ENCODE measurements around the gene DDR2. TPM values are rescaled to one million over a fixed set of nuclear protein-coding genes. Genes with fewer than 3 reads are reported as not detected.

Gene DDR2
- total RNA-seq, 1 donor from 2014 or later, result 0.37 TPM

DNA sequence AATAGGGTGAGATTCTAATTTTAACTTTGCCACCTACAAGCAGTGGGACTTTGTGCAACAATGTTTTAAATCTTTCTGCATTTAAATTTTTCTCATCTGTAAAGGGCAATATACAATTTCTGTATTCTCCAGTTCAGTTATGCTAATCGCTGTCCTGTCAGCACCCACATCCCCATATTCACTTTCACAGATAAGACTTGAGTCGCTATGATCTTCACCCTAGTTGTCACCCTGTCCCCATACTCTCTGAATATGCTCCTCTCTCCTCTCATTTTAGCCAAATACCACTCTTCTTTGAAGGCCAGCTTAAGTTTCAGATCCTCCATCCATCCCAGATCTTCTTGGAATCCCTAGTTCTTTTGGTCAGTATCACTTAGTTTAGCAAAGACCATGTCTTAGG, 8.8 kb downstream of the DDR2 start:
- no peaks in the 10 kb centered on the region for H3K9me3 Mint-ChIP-seq
- H3K36me3 Mint-ChIP-seq (ENCODE audit: low read depth), result no peaks in the 10 kb centered on the region
- intact Hi-C loops (cut with micrococcal nuclease), result no loop called here
- peaks cover 6% of the 10 kb centered on the region for H3K27me3 Mint-ChIP-seq
- no peak for DNase-seq
- H3K4me1 Mint-ChIP-seq, result no peaks in the 10 kb centered on the region
- H3K4me3 Mint-ChIP-seq, result no peak overlapping the region
- H3K27ac Mint-ChIP-seq, result no peak overlapping the region

DNA sequence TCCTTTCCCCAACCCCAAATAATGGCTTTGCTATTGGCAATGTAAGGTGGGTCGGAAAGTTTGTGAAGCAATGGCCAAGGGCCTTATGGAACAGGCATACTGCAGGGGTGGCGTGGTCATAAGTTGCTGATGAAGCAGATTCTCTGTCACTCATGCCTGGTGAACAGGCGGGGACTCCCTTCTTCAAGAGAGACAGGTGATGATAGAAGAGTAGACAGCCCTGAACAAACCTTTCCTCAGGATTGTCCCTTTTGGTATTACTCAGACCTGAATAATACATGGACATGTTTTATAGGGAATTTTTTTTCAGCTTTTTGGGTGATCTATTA, 12.7 kb downstream of the DDR2 start:
- H3K36me3 Mint-ChIP-seq (ENCODE audit: low read depth), result no peaks in the 10 kb centered on the region
- no peak for DNase-seq
- peaks cover 6% of the 10 kb centered on the region for H3K27me3 Mint-ChIP-seq
- no peaks in the 10 kb centered on the region for H3K9me3 Mint-ChIP-seq
- H3K4me1 Mint-ChIP-seq, result no peaks in the 10 kb centered on the region
- H3K4me3 Mint-ChIP-seq, result no peak overlapping the region
- H3K27ac Mint-ChIP-seq, result no peak overlapping the region
- intact Hi-C loops (cut with micrococcal nuclease), result no loop called here

DNA sequence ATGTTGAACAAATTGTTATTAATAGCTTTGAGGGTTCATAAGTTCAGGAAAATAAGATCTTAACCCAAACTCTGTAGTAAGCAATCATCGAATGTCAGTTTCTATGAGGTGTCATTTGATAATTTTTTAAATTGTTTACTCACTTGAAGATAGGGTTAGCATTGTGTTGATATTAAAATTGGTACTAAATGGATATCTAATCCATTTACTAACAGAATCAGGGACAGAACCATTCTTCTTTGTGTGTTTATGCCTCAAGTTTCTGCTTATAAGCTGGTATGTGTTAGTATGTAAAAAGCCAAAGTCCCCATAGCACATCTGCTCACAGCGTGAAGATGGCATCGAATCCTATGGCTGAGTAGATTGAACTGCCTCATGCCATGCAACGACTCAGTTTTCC, 13.4 kb downstream of the DDR2 start:
- Mint-ChIP-seq H3K4me3 (no peak overlapping the region), H3K36me3 (ENCODE audit: low read depth) (no peaks in the 10 kb centered on the region), H3K4me1 (no peaks in the 10 kb centered on the region), H3K27ac (no peak overlapping the region), H3K27me3 (peaks cover 6% of the 10 kb centered on the region), H3K9me3 (no peaks in the 10 kb centered on the region)
- DNase-seq, result no peak
- intact Hi-C loops (cut with micrococcal nuclease), result no loop called here

DNA sequence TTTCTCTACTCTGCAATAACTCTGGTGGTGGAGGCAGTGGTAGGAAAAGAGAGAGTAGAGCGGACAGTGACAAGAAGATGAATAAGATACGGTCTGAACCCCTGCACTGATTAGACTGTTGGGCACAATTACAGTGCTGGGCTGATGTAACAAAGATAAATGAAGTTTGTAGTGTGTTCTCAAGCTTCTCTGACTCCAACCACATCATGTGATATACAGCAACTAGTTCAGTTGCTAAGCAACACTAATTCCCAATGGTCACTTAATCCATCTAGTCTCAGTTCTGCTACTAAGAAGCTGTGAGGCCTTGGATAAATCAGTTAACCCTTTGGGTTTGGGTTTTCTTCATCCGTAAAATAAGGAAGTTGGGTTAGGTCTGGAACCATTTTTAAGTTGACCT, 17.3 kb downstream of the DDR2 start:
- Mint-ChIP-seq H3K4me1 (no peaks in the 10 kb centered on the region), H3K9me3 (no peaks in the 10 kb centered on the region), H3K27me3 (peaks cover 6% of the 10 kb centered on the region), H3K27ac (no peak overlapping the region), H3K4me3 (no peak overlapping the region), H3K36me3 (ENCODE audit: low read depth) (no peaks in the 10 kb centered on the region)
- intact Hi-C loops (cut with micrococcal nuclease), result no loop called here
- no peak for DNase-seq

DNA sequence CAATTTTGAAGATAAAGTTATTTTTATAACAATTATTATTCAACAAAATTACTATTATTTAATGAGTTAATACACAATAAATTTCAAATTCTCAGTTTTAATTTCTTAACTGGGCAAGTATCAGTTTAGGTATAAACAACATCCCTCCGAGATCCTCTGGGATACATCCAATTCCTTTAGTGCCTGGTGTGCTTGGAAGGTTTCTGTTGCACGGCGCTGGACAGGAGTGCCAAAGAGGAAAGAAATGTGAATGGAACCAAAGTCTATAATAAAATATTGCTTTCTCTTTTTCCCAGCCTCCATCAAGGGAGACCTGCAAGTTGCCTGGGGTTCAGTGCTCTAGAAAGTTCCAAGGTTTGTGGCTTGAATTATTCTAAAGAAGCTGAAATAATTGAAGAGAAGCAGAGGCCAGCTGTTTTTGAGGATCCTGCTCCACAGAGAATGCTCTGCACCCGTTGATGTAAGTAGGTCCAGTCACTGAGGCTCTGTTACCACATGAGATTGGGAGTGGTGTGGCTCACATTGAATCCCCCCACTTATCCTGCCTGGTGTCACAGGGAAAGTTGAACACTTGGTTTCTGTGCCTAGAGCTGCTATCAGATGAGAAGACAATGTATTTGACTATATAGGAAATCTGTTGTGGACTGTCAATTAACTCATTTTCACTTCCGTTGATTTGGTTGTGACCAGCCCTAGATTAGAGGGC, 22.8 kb downstream of the DDR2 start:
- Mint-ChIP-seq H3K27ac (no peak overlapping the region), H3K9me3 (no peaks in the 10 kb centered on the region), H3K27me3 (peaks cover 10% of the 10 kb centered on the region), H3K36me3 (ENCODE audit: low read depth) (no peaks in the 10 kb centered on the region), H3K4me1 (no peaks in the 10 kb centered on the region), H3K4me3 (no peak overlapping the region)
- DNase-seq, result no peak
- intact Hi-C loops (cut with micrococcal nuclease), result no loop called here

DNA sequence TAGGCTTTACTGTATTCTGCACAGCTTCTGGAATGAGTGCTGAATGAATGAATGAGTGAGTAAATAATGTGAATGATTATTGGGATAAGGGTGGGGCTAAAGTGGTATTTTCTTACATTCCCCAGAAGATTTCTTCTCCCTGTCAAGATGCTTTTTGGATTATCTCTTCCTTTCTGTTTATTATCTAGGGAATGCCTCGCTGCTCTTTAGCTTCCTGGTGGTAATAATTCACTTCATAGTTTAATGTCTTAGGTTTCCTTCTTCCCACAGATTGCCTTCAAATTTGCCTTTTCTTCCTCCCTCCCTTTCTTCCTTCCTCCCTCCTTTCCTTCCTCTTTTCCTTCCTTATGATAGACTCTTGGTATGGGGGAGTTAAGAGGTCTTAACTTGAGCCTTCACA, 24.0 kb downstream of the DDR2 start:
- intact Hi-C loops (cut with micrococcal nuclease), result no loop called here
- Mint-ChIP-seq H3K4me1 (no peaks in the 10 kb centered on the region), H3K4me3 (no peak overlapping the region), H3K27me3 (peaks cover 8% of the 10 kb centered on the region), H3K36me3 (ENCODE audit: low read depth) (no peaks in the 10 kb centered on the region), H3K9me3 (no peaks in the 10 kb centered on the region), H3K27ac (no peak overlapping the region)
- no peak for DNase-seq

DNA sequence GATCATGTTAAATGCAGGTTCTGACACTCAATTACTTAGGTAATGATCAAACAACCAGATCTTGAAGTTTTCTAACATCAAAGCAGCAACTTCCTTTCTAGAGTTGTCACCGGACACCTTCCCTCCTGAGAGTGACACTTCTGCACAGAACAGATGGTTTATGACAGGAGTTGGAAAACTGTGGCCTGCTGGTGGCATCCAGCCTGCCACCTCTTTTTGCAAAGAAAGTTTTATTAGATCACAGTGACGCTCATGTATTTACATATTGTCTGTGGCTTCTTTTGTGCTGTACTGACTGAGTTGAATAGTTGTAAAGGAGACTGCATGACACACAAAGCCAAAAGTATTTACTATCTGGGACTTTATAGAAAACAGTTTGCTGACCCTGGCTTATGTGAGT, 28.3 kb downstream of the DDR2 start:
- H3K27ac Mint-ChIP-seq, result no peak overlapping the region
- H3K27me3 Mint-ChIP-seq, result peaks cover 12% of the 10 kb centered on the region
- no peaks in the 10 kb centered on the region for H3K36me3 Mint-ChIP-seq (ENCODE audit: low read depth)
- intact Hi-C loops (cut with micrococcal nuclease), result no loop called here
- DNase-seq, result no peak
- H3K9me3 Mint-ChIP-seq, result no peaks in the 10 kb centered on the region
- no peak overlapping the region for H3K4me3 Mint-ChIP-seq
- H3K4me1 Mint-ChIP-seq, result no peaks in the 10 kb centered on the region

DNA sequence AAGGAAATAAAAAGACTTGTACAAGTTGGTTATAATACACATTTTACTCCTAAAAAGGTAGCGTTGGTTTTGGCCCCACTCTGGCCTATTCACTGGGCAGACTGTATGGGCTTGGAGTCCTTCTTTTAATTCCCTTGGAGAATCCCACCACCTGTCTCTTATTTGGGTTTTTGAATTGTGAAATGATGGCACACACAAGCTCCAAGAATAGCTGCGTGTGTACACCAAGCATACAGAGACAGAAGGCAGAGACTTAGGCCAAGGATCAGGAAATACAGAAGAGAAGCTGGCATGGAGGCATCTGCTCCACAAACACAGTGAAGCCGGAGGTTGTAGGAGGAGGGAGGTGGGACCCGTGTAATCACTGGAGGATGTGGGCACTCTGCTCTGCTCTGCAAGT, 29.1 kb downstream of the DDR2 start:
- Mint-ChIP-seq H3K27me3 (peaks cover 18% of the 10 kb centered on the region), H3K36me3 (ENCODE audit: low read depth) (no peaks in the 10 kb centered on the region), H3K27ac (no peak overlapping the region), H3K4me3 (no peak overlapping the region), H3K4me1 (no peaks in the 10 kb centered on the region), H3K9me3 (no peaks in the 10 kb centered on the region)
- intact Hi-C loops (cut with micrococcal nuclease), result no loop called here
- DNase-seq, result no peak

DNA sequence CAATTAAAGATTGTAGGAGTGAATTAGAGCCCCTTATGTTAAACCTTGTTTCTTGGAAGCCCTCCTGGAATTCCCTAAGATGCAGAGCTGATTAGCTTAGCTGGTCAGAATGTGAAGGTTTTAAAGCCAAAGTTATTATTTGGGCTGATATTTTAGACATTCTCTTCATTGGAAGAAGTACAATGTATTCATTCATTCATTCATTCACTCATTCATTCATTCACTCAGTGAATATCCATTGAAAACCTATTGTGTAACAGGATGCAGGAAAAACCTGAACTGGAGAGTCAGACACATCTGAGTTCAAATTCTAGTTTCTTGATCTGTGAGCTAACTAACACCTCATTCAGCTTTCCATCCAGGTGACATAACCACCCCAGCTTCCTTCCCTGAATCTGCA, 29.7 kb downstream of the DDR2 start:
- Mint-ChIP-seq H3K4me3 (no peak overlapping the region), H3K36me3 (ENCODE audit: low read depth) (no peaks in the 10 kb centered on the region), H3K9me3 (no peaks in the 10 kb centered on the region), H3K4me1 (no peaks in the 10 kb centered on the region), H3K27ac (no peak overlapping the region), H3K27me3 (peaks cover 19% of the 10 kb centered on the region)
- DNase-seq, result no peak
- intact Hi-C loops (cut with micrococcal nuclease), result no loop called here

DNA sequence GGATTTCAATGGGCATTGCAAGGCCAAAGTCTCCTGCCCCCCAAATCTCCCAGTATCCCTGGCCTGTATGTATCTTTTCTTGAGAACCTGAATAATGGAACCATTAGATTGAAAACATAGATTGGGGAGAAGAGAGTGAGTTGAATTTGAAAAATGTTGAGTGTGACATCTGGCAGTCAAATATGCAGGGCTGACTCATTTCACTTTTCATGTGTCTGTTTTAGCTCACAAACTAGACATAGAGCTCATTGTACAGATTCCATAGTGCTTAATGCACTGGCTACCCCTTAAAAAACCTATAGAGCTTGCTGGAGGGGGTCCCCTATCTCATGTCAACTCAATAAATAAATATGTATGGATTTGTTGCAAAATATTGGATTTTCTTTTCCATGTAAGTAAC, 30.8 kb downstream of the DDR2 start:
- Mint-ChIP-seq H3K36me3 (ENCODE audit: low read depth) (no peaks in the 10 kb centered on the region), H3K27ac (no peak overlapping the region), H3K9me3 (no peaks in the 10 kb centered on the region), H3K4me3 (no peak overlapping the region), H3K27me3 (peaks cover 18% of the 10 kb centered on the region), H3K4me1 (no peaks in the 10 kb centered on the region)
- no peak for DNase-seq
- intact Hi-C loops (cut with micrococcal nuclease), result no loop called here

DNA sequence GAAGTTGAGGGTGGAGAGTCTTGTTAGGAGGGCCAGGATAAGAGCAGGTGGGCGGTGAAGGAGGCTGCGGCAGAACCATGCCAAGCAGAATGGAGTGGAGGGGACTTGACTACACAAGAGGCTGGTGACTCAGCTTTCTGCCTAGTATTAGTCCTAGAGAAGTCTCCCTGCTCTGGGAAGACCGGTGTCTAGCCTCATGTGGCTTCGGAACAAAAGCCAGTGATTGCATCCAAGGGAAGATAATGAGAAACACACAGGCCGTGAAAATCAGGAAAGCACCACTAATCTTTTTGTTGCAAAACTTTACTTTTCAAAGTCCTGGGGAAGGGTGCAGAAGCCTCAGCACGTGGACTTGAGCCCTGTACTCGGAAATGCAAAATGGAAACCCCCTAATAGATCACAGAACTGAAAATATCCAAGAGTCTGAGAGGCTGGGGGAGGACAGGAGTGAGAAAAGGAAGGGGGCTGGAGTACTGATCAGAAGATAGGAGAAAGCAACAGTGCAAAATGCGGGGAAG, 31.4 kb downstream of the DDR2 start:
- H3K27me3 Mint-ChIP-seq, result peaks cover 23% of the 10 kb centered on the region
- H3K4me1 Mint-ChIP-seq, result no peaks in the 10 kb centered on the region
- no peaks in the 10 kb centered on the region for H3K9me3 Mint-ChIP-seq
- no peak overlapping the region for H3K27ac Mint-ChIP-seq
- DNase-seq, result no peak
- H3K4me3 Mint-ChIP-seq, result no peak overlapping the region
- no peaks in the 10 kb centered on the region for H3K36me3 Mint-ChIP-seq (ENCODE audit: low read depth)
- intact Hi-C loops (cut with micrococcal nuclease), result no loop called here

DNA sequence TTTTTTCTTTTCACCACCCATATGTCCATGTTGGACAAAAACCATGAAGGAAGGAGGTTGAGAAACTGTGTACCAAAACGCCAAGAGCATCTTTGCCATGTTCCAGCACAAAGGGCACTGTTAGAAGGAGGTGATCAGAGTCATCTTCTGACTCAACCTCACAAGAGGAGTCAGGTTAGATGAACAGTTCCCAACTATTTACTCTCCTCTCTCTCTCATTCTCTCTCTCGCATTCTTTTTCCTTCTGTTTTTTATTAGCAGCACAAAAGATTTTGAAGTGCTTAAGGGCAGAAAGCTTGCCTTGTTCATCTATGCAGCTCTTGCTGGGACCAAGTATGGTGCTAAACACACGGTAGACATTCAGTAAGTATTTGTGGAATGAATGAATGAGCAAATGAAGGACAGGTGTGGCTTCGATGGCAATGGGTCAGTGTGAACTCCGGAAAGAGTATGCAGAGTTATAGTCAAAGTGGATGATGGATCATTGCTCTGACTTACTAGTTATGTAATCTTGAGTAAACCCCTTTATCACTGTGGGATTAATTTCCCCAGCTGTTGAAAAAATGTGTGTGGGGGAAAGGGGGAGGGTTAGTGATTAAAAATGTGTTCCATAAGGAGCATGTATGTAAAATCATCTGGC, 33.9 kb downstream of the DDR2 start:
- intact Hi-C loops (cut with micrococcal nuclease), result no loop called here
- Mint-ChIP-seq H3K4me3 (no peak overlapping the region), H3K27ac (no peak overlapping the region), H3K36me3 (ENCODE audit: low read depth) (no peaks in the 10 kb centered on the region), H3K4me1 (no peaks in the 10 kb centered on the region), H3K9me3 (no peaks in the 10 kb centered on the region), H3K27me3 (peaks cover 19% of the 10 kb centered on the region)
- no peak for DNase-seq

DNA sequence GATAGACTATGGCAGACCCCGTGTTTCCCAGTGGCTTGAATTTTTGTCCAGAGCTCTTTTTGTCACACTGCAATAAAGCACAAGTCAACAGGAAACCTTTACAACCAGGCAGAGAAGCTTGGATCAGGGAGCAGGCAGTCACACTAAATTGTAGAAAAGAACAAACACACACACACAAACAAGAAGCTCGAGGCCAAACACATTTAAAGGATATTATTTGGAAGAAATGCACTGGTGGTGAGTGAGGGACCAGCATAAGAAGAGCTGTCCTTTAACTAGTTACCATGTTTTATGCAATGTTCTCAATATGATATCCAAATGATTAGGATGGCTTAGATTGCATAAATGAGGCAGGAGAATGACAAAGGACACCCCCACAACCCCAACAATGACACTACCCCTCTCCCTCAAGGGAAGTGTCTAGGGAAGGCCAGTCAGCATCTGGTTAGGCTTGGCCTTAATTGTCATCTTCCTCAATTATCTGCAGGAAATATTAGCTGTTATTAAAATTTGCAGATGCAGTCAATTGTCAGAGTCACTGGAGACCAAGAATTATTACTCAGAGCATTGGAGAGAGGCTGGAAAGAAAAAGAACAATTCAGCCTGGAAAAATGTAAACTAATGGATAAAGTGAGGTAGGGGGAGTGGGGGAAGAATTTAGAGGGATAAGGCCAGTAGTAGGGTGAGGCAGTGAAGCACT, 35.3 kb downstream of the DDR2 start:
- H3K27me3 Mint-ChIP-seq, result peaks cover 21% of the 10 kb centered on the region
- DNase-seq, result no peak
- no peaks in the 10 kb centered on the region for H3K9me3 Mint-ChIP-seq
- no peak overlapping the region for H3K4me3 Mint-ChIP-seq
- intact Hi-C loops (cut with micrococcal nuclease), result no loop called here
- no peaks in the 10 kb centered on the region for H3K36me3 Mint-ChIP-seq (ENCODE audit: low read depth)
- no peaks in the 10 kb centered on the region for H3K4me1 Mint-ChIP-seq
- no peak overlapping the region for H3K27ac Mint-ChIP-seq

DNA sequence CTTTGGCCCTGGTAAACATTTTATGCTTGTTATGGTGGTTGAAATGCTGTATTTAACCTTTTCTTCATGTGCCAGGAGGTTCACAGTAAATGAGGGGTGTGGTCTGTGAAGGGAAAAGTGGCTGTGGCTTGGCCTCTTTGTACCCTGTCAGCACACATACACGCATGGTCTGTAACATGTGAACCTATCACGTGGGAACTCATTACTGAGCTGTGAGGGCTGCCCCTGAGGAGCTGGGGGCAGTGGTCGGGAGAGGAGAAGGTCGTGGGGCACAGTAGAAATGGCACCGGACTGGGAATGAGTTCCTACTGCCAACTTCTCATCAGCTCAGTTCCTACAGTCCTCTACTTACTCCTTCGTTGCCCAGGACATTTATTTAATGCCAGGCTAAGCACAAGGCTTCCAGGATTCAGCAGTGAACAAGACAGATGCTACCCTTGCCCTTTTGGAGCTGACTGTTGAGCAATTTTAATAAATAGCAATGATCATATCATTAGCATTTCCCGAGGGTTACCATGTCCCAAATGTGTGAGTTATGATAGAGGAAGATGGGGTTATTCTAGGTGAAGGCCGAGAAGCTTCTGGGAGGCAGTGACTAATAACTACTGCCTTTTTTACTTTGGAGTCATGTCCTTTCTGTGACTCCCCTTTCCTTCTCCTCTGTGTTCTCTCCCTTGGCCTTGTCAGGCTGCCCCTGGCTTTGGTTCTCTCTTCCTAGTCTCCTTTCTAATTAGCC, 38.8 kb downstream of the DDR2 start:
- Mint-ChIP-seq H3K27ac (no peak overlapping the region), H3K9me3 (no peaks in the 10 kb centered on the region), H3K36me3 (ENCODE audit: low read depth) (no peaks in the 10 kb centered on the region), H3K27me3 (peaks cover 15% of the 10 kb centered on the region), H3K4me1 (no peaks in the 10 kb centered on the region), H3K4me3 (no peak overlapping the region)
- no peak for DNase-seq
- intact Hi-C loops (cut with micrococcal nuclease), result no loop called here
